NCI-H510A treated with DMSO at 0.1 percent for 48 hours (cell line): ENCODE data around the gene PCIF1.
"Not testable (repeated sequence)": the region's sequence is repeated elsewhere in the genome, so short reads cannot be mapped to it uniquely, and the experiment has no call there.

Source experiments
- DNase-seq: peaks from one replicate; lab custom pipeline; 2025; lab: John Stamatoyannopoulos, UW

The PCIF1 gene

DNA sequence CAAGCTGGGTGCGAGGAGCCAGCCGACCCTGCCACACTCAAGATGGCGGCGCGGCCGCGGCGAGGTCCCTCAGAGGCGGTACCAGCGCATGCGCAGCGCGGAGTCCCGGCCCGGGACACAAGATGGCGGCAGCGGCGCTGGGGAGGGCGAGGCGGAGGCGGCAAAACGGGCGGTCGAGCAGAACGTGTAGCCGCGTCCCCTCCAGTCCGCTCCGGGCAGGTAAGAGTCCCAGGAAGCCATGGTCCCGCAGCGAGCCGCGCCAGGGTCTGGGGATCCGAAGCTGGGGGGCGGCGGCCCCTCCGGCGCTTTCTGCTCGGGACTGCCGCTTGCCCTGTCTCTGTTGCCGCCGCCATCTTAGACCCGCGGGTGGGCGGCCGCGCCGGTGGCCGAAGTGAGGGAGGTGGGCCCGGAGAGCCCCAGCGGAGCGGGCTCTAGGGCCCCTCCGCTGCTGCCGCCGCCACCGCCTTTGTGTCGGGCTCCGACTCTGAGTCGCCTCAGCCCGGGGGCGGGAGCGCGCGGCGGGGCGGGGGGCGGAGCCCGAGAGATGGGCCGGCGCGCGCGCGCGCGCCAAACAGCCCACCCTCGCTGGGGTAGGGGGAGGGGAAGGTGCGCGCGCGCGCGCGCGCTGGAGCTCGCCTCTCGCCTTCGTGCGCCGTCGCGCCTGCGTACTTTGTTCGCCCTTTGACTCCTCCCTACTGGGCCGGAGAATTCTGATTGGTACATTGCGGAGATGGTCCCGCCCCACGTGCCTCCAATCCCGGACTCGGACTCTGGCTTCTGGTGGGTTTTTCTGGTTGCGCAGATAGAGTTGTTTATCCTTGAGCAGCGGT lies at the start of gene PCIF1:
TSS of gene PCIF1 (plus strand) at position 98 of the 830 bp plus-strand sequence. CDS start 4,317 bp downstream, outside the sequence.
- peak; percentile 92 for DNase-seq

DNA sequence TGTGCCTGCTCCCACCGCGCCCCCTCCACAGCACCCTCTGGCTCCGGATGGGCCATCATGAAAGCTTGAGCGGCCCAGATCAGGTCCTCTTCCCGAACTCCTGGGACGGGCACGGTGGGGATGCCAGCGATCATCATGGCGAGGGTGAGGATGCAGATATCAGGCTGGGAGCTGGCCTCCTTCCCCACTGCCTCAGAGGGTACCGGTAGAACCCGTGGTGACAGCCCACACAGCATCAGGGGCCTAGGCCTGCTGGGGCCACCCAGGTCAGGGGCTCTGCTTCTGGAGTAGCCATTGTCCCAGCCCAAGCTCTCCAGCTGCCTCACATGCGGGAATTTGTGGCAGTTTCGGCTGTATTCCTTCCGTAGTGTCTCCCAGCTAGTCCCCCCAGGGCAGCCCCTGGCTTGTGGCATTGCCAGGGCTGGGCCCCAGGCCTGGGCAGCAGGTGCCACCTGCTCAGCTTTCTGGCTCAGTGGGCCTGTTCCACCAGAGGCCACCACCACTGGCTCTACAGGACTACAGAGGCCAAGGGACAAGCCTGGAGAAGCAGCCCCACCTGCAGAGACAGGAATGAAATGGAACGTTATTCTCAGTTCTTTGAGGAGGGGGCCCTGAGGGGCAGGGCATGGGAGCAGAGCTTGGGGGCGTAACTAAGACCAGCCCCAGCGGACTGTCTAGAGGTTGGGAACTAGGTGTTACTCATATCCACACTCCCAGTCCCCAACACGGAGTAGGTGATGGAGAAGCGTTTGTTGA lies 47.7 kb upstream of the PCIF1 start:
- no peak for DNase-seq

DNA sequence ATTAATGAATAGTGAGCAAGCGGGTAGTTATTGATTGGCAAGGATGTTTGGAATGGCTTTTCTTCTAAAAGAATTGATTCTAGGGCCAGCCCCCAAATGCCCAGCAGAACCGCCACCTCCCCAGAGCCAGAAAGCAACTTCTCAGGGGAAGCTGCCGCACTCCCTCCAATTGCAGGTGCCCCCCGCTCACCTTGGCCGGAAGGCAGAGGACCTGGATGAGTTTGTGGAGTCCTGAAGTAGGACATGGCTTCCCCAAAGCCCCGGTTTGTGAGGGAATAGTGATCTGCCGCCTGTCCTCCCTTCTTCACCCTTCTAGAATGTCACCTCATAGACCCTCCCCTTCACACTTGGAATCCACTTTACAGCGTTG lies 47.2 kb upstream of the PCIF1 start, which contains the start of gene SPATA25:
TSS of gene SPATA25 (minus strand) at position 277 of the 370 bp plus-strand sequence. CDS start at position 245, 32 bp downstream.
- DNase-seq = no peak

DNA sequence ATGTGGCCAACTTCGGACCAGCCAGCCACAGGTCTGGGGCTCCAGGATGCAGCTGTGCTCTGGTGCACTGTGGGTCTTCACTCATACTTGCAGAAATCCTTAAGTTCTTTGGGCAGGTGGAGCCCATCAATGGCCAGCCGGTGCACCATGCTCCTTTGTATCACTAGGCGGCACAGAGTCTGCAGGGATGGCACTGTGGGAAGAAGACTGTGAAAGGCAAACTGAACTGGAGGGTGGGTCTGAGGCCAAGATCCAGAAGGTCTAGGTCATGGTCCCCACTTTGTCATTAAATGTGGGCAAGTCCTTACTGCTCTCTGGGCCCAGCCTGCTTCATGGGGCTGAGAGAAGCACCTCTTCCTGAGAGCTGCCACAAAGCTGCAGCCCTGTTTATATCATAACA lies 45.8 kb upstream of the PCIF1 start:
- DNase-seq = no peak

DNA sequence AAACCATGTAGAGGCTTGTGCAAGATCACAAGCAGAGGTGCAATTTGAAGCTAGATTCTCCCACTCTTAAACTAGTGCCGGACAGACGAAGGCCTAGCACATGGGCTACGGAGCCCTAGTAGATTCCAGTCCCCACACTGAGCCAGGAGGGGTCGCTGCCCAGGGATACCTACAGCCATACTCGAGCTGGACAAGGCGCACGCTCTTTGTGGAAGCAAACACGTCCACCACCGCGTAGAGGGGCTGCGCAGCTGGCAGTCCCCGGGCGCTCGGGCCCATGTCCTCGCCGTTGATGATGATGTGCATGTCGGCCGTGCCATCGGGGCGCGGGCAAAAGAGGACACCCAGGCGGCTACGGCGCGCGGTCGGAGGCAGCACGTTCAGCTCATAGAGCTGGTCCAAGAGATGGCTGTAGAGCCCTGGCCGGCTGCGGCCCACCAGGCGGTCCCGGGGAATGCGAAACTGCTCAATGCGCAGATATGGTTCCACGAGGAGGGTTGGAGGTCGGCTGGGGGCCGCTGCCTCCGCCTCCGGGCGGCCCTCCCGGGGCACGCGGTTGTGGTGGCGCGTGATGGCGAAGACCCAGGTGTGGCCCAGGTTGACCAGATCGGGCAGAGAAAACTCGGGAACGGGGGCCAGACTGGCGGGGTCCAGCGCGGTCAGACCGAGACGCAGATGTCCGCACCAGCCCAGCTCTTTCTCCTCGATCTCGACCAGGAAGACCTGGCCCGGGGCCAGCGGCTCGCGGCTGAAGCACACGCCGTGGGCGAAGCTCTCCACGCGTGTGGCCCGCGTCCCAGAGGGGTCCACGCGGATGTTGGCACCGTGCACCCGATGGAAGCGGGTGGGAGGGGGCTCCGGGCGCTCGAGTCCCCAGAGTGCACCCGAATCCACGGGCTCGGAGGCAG lies 44.2 kb upstream of the PCIF1 start:
- DNase-seq = peak; percentile 61

DNA sequence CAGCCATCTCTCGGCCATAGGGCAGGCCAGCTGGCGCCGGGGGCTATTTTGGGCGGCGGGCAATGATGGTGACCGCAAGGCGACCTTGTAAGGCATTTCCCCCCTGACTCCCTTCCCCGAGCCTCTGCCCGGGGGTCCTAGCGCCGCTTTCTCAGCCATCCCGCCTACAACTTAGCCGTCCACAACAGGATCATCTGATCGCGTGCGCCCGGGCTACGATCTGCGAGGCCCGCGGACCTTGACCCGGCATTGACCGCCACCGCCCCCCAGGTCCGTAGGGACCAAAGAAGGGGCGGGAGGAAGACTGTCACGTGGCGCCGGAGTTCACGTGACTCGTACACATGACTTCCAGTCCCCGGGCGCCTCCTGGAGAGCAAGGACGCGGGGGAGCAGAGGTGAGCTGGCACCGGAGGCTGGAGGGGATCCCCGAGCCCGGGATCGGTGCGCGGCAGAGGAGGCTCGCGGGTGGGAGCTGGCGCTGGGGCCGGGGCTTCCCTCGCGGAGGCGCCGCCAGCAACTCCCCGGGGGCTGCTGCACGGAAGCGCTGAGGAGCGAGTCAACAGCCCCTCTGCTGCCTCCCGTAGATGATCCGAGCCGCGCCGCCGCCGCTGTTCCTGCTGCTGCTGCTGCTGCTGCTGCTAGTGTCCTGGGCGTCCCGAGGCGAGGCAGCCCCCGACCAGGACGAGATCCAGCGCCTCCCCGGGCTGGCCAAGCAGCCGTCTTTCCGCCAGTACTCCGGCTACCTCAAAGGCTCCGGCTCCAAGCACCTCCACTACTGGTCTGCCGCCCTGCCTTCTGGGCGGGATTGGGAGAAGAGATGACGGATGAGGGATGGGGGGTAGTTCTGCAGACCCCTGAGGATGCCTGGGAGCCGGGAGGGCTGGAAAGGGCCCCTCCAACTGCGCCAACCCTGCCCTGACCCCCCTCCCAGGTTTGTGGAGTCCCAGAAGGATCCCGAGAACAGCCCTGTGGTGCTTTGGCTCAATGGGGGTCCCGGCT lies 43.2 kb upstream of the PCIF1 start, which contains the start of the genes CTSA and NEURL2:
TSS of gene CTSA (plus strand) at position 351 of the 999 bp plus-strand sequence. CDS start at position 585, 234 bp downstream.
TSS of gene NEURL2 (minus strand) at position 224 of the 999 bp plus-strand sequence. CDS start at position 7, 217 bp downstream.
- peak; percentile 75 for DNase-seq

DNA sequence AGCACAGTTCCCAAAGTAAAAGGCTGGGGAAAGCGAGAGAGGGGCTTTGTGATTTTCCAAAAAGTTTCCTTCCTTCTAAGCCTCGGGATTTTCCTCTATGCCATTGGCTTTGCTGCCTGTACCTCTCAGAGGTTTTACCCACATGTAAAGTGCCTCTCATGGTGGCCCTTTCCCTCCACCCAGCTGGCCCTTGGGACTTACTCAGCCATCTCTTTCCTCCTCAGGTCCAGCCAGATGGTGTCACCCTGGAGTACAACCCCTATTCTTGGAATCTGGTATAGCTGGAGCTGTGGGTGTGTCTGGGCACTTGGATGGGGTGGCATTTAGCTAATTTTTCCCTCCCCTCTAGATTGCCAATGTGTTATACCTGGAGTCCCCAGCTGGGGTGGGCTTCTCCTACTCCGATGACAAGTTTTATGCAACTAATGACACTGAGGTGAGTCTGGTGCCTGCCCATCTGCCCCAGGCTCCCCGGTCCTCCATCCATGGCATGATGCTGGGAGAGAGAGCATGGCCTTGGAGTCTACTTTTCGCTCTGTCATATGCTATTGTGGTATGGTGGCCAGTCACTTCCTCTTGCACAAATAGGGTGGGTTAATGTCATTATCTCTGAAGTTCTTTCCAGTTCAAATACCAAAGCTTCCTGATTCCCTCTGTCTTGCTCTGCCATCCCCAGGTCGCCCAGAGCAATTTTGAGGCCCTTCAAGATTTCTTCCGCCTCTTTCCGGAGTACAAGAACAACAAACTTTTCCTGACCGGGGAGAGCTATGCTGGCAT lies 42.2 kb upstream of the PCIF1 start:
- peak; percentile 21 for DNase-seq

DNA sequence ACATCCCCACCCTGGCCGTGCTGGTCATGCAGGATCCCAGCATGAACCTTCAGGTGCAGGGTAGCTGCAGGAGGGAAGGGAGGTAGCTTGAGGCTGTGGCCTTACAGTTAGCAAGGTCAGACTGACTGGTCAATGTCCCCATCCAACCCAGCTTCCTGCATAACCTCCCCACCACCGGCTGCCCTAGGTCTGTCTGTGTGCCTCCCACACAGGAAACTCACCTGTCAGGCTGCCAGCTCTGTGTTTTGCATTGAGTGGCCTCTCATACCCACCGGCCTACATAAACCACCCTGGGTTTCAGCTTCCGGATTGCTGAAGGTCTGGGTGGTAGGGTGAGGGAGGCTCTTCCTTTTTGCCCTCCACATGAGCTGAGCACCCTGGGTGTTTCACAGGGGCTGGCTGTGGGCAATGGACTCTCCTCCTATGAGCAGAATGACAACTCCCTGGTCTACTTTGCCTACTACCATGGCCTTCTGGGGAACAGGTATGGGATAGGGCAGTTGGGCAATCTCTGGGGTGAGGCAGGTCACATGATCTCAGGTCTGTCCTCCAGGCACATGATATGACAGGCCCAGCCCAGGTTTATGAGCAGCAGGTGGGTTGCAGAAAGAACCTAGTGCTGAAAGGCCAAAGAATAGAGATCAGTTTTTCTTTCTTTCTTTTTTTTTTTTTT lies 41.5 kb upstream of the PCIF1 start:
- no peak for DNase-seq

DNA sequence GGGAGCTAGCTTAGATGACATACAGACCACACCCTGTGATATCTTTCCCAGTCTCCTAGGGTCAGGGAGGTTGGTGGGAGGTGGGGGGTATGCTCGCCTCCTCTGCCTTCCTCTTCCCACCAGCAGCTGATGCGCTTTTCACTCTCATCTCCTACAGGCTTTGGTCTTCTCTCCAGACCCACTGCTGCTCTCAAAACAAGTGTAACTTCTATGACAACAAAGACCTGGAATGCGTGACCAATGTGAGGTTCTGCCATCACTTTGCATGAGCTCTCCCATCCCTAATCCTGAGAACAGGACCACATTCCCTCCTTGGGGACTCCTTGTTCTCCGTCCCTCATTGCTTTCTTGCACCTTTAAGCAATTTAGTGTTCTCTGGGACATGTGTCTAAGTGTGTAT lies 40.7 kb upstream of the PCIF1 start:
- DNase-seq = no peak

DNA sequence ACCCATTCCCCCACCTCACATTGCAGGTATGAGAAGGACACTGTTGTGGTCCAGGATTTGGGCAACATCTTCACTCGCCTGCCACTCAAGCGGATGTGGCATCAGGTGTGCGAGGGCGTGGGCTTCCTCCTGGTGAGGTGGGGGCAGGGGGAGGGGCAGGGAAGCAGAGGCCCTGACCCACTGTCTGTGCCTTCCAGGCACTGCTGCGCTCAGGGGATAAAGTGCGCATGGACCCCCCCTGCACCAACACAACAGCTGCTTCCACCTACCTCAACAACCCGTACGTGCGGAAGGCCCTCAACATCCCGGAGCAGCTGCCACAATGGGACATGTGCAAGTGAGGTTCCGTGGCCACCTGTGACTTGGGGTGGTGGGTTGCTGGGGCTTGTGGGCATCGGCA lies 39.7 kb upstream of the PCIF1 start:
- no peak for DNase-seq

DNA sequence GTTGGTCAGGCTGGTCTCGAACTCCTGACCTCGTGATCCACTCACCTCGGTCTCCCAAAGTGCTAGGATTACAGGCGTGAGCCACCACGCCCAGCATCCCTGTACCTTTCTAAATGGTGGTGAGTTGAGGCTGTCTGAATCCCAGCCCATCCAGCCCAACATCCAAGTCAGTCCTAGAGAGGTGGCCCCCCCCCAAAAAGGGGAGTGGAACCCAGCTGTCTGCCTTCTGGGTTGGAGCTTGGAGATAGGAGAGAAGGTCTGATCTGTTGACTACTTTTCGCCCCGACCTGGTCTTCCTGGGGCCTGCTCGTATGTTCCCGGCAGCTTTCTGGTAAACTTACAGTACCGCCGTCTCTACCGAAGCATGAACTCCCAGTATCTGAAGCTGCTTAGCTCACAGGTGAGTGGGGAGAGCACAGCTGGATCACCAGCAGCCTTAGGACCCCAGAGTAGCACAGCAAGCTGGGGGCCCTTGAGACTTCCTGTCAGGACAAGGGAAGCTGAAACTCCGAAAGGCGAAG lies 37.8 kb upstream of the PCIF1 start:
- no peak for DNase-seq

DNA sequence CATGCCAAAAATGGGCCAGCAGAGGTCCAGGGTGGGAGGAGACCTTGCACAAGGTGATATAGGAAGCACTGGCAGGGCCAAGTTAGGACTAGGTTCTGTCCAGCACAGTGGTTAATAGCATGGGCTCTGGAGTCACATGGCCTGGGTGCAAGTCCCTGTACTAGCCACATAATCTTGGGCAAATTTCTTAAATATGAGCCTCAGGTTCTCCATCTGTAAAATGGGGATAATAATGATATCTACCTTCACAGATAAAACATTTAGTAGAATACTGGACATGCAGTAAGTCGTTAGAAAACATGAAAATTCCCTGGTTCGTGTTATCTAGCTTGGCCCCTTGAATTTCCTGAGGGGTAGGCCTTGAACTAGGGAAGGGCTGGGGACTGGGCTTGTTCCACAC lies 37.2 kb upstream of the PCIF1 start:
- DNase-seq = no peak

DNA sequence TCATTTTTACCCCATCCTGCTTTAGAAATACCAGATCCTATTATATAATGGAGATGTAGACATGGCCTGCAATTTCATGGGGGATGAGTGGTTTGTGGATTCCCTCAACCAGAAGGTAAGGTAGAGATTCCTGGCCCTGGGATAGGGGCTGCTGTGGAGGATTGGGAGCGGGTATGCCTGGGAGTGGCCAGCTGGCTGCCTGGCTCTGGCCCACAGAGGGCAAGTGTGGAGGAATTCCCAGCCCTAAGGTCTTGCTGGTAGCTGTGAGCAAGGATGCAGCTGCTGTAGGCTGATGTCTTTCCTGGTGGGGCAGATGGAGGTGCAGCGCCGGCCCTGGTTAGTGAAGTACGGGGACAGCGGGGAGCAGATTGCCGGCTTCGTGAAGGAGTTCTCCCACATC lies 36.8 kb upstream of the PCIF1 start:
- no peak for DNase-seq

DNA sequence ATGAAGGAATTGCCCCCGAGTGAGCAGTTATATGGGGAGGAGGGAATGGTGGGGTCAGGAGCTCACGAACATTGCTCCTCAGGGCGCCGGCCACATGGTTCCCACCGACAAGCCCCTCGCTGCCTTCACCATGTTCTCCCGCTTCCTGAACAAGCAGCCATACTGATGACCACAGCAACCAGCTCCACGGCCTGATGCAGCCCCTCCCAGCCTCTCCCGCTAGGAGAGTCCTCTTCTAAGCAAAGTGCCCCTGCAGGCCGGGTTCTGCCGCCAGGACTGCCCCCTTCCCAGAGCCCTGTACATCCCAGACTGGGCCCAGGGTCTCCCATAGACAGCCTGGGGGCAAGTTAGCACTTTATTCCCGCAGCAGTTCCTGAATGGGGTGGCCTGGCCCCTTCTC lies 36.2 kb upstream of the PCIF1 start:
- DNase-seq = no peak

DNA sequence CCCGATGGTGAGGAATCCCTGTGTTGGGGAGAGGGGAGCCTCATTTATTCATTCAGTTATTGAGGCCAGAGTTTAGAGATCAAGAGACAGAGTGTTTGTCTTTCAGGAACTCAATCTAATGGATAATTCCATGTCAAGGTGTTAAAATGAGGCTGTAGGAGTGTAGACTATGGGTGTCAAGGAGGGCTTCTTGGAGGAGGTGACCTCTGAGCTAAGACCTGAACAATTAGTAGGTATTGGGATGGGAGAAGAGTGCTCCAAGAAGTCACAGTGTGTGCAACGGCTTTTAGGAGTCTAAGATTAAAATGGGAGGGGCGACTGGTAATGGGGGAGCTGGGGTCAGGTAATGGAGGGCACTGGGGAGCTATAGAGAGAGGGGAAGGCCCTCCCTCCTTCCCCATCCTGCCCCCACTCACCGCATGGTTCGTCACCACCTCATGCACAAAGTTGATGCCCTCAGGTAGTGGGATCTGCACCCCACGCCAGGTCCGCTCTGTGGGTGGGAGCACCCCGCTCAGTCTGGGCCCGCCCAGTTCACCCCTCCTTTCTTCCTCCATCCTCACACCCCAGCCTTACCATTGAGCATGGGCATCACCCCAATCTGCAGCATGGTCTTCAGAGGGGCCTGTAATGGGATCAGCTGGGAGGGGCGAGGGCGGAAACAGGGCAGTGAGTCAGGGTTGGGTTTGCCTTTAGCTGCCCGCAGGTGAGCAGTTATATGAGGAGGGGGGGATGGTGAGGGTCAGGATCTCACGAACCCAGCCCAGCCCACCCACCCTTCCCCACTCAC lies 35.2 kb upstream of the PCIF1 start:
- no peak for DNase-seq

DNA sequence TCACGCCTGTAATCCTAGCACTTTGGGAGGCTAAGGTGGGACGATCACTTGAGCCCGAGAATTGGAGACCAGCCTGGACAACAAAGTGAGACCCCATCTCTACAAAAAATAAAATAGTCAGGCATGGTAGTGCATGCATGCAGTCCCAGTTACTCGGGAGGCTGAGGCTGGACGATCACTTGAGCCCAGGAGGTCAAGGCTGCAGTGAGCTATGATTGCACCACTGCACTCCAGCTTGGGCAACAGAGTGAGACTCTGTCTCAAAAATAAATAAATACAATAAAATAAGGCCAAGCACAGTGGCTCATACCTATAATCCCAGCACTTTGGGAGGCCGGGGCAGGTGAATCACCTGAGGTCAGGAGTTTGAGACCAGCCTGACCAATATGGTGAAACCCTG lies 33.2 kb upstream of the PCIF1 start:
- DNase-seq = not testable (repeated sequence)

DNA sequence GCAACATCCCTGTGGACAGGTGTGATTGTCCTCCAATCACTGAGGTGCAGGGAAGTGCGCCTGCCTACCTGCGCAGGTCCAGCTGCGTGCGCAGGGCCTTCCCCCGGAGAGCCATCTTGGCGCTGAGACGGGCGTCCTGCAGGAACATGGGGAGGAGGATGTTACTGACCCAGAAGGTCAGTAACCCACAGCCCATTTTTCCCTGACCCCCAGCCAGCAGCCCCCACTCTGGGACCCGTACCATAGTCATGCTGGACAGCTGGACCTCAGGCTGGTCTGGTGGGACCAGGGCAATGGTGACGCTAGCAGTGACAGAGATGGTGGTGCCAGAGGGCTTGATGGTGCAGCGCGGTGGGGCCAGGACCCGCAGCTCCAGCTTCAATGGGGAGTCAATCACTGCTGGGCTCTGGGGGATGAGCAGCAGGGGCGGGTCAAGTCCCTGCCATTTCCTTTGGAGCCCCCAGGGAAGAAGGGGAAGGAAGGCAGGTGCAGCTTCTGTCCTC lies 32.2 kb upstream of the PCIF1 start:
- DNase-seq = no peak
